Measurements from ENCODE around the gene CALD1.

Gene CALD1, protein sequence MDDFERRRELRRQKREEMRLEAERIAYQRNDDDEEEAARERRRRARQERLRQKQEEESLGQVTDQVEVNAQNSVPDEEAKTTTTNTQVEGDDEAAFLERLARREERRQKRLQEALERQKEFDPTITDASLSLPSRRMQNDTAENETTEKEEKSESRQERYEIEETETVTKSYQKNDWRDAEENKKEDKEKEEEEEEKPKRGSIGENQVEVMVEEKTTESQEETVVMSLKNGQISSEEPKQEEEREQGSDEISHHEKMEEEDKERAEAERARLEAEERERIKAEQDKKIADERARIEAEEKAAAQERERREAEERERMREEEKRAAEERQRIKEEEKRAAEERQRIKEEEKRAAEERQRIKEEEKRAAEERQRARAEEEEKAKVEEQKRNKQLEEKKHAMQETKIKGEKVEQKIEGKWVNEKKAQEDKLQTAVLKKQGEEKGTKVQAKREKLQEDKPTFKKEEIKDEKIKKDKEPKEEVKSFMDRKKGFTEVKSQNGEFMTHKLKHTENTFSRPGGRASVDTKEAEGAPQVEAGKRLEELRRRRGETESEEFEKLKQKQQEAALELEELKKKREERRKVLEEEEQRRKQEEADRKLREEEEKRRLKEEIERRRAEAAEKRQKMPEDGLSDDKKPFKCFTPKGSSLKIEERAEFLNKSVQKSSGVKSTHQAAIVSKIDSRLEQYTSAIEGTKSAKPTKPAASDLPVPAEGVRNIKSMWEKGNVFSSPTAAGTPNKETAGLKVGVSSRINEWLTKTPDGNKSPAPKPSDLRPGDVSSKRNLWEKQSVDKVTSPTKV

DNA sequence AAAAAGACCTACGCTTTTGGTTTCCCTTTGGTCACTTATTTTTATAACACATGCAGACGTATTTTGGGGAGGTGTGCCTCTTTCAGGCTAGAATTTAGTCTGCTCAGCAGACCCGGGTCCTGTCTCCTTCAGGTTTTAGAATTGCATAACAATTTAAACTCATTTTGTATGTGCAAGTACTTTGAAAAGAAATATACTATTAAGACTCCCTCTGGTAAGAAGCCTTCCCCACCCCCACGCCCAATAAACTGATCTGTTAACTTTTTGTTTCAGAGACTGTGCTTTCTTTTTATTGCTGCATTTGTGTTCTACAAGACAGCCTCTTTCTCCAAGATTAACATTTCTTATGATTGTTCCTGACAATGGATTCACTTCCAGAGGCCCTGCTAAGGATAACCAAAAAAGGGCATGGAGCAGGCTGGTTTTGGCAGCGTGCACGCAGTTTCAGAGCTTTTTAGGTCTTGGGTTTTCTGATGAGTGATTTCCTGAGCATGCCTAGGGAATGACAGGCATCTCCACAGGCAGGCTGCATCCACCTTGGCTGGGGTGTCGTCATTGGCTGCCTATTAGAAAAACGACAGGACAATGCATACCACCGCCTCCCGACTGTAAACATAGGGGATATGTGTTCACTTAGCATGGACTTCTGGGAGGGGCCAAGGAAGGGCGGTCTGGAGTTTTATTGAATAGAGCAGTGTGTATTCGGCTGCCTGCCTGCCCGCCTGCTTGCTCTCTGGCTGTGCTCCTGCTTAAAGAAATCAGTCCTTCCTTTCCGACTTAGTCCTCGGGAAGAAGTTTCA, at the start of gene CALD1:
Gene CALD1 (plus strand): TSS at position 694 of the 800 bp plus-strand sequence. CDS start 88,100 bp downstream, outside the sequence.
- TF ChIP-seq, protein P1, sequence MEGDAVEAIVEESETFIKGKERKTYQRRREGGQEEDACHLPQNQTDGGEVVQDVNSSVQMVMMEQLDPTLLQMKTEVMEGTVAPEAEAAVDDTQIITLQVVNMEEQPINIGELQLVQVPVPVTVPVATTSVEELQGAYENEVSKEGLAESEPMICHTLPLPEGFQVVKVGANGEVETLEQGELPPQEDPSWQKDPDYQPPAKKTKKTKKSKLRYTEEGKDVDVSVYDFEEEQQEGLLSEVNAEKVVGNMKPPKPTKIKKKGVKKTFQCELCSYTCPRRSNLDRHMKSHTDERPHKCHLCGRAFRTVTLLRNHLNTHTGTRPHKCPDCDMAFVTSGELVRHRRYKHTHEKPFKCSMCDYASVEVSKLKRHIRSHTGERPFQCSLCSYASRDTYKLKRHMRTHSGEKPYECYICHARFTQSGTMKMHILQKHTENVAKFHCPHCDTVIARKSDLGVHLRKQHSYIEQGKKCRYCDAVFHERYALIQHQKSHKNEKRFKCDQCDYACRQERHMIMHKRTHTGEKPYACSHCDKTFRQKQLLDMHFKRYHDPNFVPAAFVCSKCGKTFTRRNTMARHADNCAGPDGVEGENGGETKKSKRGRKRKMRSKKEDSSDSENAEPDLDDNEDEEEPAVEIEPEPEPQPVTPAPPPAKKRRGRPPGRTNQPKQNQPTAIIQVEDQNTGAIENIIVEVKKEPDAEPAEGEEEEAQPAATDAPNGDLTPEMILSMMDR (IDR thresholded peaks at IDR 0.05; ENCODE audit: extremely low read depth, missing control alignments): no peak
- DNase-seq (ENCODE audit: low spot score): no peak

DNA sequence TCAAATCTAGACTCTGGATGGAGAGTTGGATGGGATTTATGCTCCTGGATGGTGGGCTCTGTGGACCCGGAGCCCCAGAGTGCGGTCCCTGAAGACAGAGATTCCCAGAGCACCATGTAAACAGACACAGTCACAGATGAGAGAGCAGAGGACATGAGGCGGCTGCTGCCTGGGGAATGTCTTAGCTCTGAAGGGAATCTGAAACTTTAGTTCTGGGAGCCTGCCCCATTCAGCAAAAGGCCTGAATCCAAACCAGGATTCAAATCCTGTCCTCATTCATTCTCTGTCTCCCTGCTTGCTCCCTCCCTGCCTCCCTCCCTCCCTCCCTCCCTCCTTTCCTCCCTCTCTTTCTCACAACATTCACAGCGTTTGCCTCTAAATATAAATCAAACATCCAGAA, 49.5 kb upstream of the CALD1 start:
- TF ChIP-seq, protein P1 (IDR thresholded peaks at IDR 0.05; ENCODE audit: extremely low read depth, missing control alignments): no peak
- DNase-seq (ENCODE audit: low spot score): no peak

DNA sequence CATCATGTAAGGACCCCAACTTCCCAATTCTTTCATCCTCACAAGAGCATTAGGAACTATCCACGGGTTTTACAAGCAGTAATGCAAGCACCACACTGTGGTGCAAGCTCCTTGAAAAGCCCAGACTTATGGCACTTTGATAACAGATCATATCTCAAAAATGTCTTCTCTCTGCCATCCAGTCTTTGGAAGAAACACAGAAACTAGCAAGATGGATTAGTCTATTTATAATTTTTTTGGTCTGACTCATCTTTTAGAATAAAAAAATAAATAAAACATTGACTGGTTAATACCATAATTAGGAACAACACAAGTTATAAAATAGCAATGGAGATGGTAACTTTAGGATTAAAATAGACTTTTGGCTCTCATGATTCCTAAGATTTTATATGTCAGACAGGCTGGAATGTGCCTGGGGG, 49.0 kb upstream of the CALD1 start:
- TF ChIP-seq, protein P1 (IDR thresholded peaks at IDR 0.05; ENCODE audit: extremely low read depth, missing control alignments): no peak
- no peak for DNase-seq (ENCODE audit: low spot score)

DNA sequence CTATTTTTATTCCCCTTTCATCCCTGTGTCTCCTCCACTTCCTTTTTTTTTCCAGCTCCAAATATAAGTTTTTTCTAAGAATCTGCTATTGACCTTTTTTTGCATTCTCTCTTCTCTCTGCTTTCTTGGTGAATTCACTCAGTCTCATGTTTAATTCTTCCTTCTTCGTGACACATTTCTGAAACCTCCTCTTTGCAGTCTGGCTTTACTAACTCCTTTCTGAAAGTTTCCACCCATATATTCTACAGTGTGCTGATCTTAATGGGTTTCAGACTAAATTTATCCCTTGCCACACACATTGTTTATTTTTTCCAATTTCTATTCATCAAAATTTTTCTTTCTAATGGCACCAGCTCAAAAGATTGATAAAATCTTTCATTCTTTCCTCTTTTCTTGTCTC, 47.8 kb upstream of the CALD1 start:
- TF ChIP-seq, protein P1 (IDR thresholded peaks at IDR 0.05; ENCODE audit: extremely low read depth, missing control alignments): no peak
- no peak for DNase-seq (ENCODE audit: low spot score)

DNA sequence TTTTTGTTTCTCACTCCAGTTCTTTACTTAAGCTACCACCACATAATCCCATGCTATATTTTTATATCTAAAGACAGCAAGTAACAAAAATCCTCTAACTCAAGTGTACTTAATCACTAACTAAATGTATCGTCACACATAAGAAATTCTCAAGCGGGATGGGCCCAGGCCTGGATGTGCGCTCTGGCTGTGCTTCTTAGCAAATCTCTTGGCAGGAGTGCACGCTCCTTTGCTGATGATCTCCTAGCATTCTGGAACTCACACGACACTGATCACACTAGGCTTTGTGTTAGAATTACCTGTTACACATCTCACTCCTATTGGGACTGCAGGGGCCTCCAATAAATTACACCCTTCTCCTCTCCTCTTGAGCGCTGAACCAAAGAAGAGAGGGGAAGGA, 46.7 kb upstream of the CALD1 start:
- no peak for DNase-seq (ENCODE audit: low spot score)
- TF ChIP-seq, protein P1 (IDR thresholded peaks at IDR 0.05; ENCODE audit: extremely low read depth, missing control alignments): no peak

DNA sequence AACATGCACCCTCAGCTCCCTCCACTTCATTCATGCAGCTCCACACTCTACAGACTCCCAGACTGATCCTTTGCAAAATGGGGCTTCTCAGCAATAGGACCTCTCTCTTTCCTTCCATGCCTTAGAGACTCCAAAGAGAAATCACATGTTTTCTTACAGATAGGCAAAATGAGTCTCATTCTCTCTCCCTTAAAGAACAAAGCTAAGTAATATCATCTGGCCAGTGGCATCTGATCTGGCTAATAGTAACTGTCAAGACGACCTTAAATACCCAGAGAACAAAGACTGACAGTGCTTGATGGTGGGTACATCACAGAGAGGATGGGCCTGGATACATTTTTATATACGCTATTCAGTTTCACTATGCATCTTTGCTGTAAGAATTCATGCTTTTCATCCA, 43.1 kb upstream of the CALD1 start:
- no peak for DNase-seq (ENCODE audit: low spot score)
- TF ChIP-seq, protein P1 (IDR thresholded peaks at IDR 0.05; ENCODE audit: extremely low read depth, missing control alignments): no peak

Measured in GM20000 (cell line).